GDM1 (cell line): Measurements from ENCODE around the gene KLF17.
"Not testable (repeated sequence)": the region's sequence is repeated elsewhere in the genome, so short reads cannot be mapped to it uniquely, and the experiment has no call there.

Experiments
- DNase-seq: peaks from one replicate; lab custom pipeline; 2025; lab: John Stamatoyannopoulos, UW

Gene KLF17

GRCh38 chr1:44110916-44111315 is 7.7 kb upstream of the KLF17 start:
- no peak for DNase-seq

DNA sequence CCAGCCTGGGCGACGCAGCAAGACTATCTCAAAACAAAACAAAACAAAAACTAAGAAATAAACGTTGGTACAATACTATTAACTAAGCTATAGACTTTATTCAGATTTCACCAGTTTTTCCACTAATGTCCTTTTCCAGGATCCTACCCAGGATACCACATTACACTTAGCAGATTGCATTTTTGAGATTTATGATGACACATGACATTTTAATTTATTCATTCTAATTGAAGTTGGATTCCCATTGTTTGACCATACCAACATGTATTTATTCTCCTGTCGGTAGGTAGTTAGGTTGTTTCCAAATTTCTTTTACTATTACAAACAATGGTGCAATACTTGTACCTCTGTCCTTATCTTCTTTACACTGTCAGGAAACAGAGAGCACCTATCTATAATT is 6.8 kb upstream of the KLF17 start:
- DNase-seq, result no peak

- no peak for DNase-seq
Observed at GRCh38 chr1:44112486-44112885, 6.1 kb upstream of the KLF17 start.

DNA sequence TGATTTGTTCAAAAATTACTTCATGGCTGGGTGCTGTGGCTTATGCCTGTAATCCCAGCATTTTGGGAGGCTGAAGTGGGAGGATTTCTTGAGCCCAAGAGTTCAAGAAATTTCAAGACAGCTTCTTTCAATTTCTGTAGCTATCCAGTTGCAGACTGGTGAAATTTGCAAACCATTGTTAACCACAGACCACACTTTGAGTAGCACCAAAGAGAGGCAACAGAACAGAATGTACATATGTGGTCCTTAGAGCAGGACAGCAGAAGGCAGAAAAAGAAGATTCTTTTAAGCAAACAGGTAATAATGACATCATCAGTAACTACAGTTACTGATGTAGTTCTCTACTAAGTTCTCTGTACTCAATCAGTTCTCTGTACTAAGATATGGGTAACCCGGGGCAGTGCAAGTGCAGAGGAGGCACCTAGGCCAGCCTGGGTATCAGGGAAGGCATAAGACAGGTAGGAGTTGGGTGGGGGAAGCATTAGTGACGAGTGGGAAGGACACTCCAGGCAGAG is 5.5 kb upstream of the KLF17 start:
- no peak for DNase-seq

- DNase-seq, result no peak
Observed at GRCh38 chr1:44114098-44114497, 4.5 kb upstream of the KLF17 start.

- not testable (repeated sequence) for DNase-seq
Observed at GRCh38 chr1:44117272-44117671, 1.3 kb upstream of the KLF17 start.

DNA sequence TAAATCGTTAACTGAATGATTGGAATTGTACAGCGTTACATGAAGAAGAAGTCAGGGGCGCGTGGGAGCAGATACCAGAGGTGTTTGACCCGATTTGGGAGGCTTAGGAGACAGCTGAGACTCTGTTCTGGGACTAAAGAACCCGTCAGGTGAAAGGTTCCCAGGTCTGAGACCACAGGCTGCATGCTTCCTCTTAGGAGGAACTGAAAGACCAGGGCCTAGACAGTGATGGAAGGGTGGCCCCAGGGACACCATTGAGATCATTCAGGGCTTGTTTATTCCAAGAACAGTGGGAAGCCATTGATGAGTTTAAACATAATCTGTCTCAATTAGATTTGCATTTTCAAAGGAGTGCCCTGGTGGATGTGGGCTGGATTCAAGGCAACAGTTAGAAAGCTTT is 904 bp downstream of the KLF17 start:
- DNase-seq, result no peak

DNA sequence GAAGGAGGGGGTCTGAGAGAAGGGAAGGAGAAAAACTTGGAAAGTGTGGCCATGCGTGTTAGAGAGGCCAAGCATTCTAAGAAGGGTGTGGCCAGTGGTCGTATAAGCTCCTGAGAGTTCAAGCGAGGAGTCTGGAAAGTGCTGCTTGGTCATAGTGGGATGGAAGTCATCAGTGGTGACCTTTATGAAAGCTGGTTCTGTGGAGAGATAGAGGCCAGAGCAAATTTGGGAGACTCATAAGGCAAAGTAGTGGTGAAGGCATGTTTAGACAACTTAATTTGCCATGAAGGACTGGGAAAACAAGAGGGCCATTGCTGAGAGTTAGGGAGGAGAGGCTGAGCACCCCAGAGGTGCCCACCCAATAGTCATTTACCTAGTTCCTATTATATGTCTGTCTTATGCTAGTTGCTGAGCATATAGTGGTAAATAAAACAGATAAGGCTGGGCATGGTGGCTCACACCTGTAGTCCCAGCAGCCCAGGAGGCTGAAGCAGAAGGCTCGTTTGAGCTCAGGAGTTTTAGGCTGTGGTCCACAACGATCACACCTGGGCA is 1.9 kb downstream of the KLF17 start:
- DNase-seq, result no peak

DNA sequence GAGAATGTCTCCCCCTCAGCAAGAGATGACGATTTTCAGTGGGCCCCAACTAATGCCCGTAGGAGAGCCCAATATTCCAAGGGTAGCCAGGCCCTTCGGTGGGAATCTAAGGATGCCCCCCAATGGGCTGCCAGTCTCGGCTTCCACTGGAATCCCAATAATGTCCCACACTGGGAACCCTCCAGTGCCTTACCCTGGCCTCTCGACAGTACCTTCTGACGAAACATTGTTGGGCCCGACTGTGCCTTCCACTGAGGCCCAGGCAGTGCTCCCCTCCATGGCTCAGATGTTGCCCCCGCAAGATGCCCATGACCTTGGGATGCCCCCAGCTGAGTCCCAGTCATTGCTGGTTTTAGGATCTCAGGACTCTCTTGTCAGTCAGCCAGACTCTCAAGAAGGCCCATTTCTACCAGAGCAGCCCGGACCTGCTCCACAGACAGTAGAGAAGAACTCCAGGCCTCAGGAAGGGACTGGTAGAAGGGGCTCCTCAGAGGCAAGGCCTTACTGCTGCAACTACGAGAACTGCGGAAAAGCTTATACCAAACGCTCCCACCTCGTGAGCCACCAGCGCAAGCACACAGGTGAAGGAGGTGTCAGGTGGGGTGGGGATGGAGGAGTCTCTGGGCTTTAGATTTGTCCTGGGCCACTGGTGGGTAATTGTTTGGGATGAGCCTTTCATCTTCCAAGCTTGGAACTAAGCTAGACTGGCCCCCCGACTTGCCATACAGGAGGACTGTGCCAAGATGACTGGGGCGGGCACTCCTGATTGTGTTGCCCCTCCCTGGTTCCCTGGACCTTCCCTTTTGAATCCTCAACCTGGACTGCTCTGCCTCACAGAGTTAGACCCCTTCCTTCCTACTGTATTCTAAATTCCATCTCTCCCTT is 11.2 kb downstream of the KLF17 start:
- no peak for DNase-seq

DNA sequence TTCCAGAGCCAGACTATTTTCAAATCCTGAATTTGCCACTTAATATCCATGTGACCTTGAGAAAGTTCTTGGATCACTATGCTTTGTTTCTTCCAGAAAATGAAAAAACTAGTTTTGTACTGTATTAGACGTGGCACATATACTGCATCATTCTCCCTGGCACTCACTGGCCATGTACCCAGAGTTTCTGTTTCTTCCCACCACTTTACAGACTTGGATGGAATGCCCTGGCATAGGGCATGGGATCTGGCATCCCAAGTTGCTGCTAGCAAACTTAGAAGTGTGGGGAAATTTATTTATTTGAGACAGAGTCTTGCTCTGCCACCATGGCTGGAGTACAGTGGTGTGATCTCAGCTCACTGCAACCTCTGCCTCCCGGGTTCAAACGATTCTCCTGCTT is 12.8 kb downstream of the KLF17 start:
- DNase-seq, result no peak

DNA sequence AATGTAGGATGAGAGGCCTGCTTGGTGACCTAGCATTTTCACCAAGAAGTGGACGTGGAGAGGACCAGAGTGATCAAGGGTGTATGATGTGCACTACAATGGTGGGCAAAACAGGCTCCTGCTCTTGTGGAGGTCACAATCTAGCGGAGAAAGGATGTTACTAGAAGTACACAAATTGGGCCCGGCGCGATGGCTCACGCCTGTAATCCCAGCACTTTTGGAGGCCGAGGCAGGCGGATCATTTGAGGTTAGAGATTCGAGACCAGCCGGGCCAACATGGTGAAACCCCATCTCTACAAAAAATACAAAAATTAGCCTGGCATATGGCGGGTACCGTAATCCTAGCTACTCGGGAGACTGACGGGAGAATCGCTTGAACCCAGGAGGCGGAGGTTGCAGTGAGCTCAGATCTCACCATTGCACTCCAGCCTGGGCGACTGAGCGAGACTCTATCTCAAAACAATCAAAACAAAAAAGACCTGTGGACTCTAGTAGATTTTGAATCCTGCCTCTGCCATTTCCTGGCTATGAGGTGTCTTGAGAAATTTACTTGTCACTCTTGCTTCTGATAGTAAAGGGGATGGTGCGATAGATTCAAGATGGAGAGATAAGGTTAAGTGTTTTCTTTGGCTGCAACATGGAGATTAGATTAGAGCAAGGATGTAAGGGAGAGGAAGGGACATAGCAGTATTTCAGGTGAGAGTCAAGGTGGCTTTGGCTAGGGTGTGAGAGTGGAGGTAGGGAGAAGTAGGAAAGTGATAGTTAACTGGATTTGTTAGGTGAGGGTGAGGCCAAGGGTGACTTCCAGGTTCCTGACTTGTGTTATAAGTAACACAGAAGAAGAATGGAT is 15.7 kb downstream of the KLF17 start:
- no peak for DNase-seq

- no peak for DNase-seq
Observed at GRCh38 chr1:44135886-44136285, 17.3 kb downstream of the KLF17 start.

DNA sequence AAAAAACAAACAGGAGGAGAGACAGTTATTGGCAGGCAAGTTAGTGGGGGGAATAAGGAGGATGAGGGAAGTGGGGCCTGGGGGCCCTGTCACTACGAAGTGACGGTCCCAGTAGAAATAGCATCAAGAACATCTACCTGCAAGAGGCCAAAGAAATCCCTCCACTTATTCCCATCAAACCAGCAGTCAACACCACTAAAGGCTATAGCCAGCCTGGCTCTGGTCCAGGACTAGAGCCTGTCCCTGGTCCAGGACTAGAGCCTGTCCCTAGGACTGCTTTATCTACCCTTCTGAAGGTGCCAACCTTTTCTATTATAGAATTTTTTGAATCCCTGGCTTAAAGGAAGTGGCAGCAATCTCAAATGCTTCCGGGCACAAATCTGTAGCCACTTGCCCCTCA is 19.6 kb downstream of the KLF17 start:
- DNase-seq, result no peak

- DNase-seq, result not testable (repeated sequence)
Observed at GRCh38 chr1:44139565-44139964, 20.9 kb downstream of the KLF17 start.

DNA sequence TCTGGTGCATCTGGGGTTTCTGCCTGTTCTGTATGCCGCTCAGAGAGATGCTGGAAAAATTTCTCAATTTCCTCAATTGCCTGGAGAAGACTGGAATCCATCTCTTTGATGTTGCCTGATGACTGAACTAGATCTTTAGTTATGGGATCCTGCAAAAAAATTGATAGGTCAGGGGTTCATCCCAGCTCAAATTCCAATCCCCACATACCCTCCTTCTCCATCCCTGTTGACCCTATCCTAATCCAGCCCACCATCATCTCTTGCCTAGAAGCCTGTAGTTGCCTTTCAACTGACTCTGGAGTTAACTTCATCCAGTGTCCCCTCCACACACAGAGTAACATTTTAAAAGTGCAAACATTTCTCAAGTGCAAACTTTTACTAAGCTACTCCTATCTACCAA is 22.9 kb downstream of the KLF17 start, which contains the start of gene KLF18:
Gene KLF18, minus strand, starts transcription at position 101 of the 400 bp plus-strand sequence. Its CDS starts 0 bp downstream, at position 101.
- DNase-seq, result no peak

- DNase-seq, result no peak
Observed at GRCh38 chr1:44144962-44145756, 26.5 kb downstream of the KLF17 start.

- DNase-seq, result no peak
Observed at GRCh38 chr1:44146536-44147361, 28.1 kb downstream of the KLF17 start.

DNA sequence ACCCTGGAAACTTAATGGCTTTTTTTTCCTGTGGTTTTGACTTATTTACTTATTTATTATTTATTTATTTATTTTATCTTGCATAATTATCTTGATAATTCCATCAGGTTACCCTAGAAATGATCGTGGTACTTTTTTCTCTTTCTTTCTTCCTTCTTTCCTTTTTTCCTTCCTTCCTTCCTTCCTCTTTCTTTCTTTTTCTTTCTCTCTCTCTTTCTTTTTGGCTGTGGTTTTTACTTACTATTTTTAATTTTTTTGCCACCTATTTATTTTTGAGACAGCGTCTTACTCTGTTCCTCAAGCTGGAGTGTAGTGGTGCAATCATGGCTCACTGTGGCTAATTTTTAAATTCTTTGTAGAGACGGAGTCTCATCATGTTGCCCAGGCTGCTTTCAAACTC is 29.0 kb downstream of the KLF17 start:
- DNase-seq, result no peak

DNA sequence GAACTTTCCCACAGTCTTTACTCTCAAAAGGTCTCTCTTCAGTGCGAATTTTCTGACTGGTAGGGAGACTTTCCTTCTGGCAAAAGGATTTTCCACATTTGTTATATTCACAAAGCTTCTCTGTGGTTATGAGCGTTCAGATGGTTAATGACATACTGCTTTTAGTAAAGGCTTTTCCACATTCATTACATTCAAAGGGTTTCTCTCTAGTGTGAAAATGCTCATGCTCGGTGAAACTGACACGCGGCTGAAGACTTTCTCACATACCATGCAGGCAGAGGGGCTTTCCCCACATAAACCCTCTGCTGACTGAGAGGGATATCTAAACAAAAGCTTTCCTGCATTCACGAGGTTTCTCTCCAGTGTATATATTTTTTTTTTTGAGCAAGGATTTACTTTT is 32.7 kb downstream of the KLF17 start:
- no peak for DNase-seq

GRCh38 chr1:44151808-44152207 is 33.2 kb downstream of the KLF17 start:
- DNase-seq, result no peak

DNA sequence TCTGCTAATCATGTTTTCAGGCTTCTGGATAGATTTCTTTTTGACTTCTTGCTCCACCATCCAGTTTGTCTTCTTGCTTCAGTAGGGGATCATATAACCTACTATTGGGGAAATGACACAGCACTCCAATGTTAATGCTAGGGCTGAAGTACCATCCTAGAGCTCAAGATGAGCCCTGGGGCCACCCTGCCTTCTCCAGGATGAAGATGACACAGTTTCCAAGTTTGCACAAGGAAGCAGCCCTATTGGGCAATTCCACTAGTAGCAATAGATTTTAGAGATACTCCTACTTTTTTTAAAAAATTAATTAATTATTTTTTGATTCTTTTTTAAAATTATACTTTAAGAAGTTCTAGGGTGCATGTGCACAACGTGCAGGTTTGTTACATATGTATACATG is 34.1 kb downstream of the KLF17 start:
- no peak for DNase-seq
